ENCODE results near the gene DPF3.

DPF3 gene

GRCh38 chr14:72616811-72617210, 277.1 kb downstream of the DPF3 start:
- TF ChIP-seq USF1 (IDR thresholded peaks at IDR 0.05) (no peak), EGR1 (IDR thresholded peaks at IDR 0.05) (no peak), MAX (IDR thresholded peaks at IDR 0.05) (no peak), ZBTB7A (IDR thresholded peaks at IDR 0.05; ENCODE audit: low read depth) (no peak), NFIC (IDR thresholded peaks at IDR 0.05) (no peak), REST (IDR thresholded peaks at IDR 0.05; ENCODE audit: low read depth) (no peak), TAF1 (IDR thresholded peaks at IDR 0.05; ENCODE audit: low read depth) (no peak), YY1 (IDR thresholded peaks at IDR 0.05; ENCODE audit: low read depth) (no peak), EP300 (IDR thresholded peaks at IDR 0.05; ENCODE audit: borderline replicate concordance) (no peak), TEAD4 (IDR thresholded peaks at IDR 0.05) (no peak), CREB1 (IDR thresholded peaks at IDR 0.05; ENCODE audit: low read depth) (no peak), CEBPB (IDR thresholded peaks at IDR 0.05) (no peak)

GRCh38 chr14:72616294-72616693, 277.6 kb downstream of the DPF3 start:
- TF ChIP-seq RAD21 (IDR thresholded peaks at IDR 0.05; ENCODE audit: low read depth): no peak
- TF ChIP-seq FOXM1 (IDR thresholded peaks at IDR 0.05; ENCODE audit: borderline replicate concordance, low read depth): no peak
- no peak for TF ChIP-seq CREB1 (IDR thresholded peaks at IDR 0.05; ENCODE audit: low read depth)
- TF ChIP-seq EP300 (IDR thresholded peaks at IDR 0.05; ENCODE audit: borderline replicate concordance): no peak
- TF ChIP-seq ZBTB7A (IDR thresholded peaks at IDR 0.05; ENCODE audit: low read depth): no peak
- TF ChIP-seq MAX (IDR thresholded peaks at IDR 0.05): no peak
- TF ChIP-seq REST (IDR thresholded peaks at IDR 0.05; ENCODE audit: low read depth): no peak
- TF ChIP-seq TEAD4 (IDR thresholded peaks at IDR 0.05): no peak
- no peak for TF ChIP-seq EGR1 (IDR thresholded peaks at IDR 0.05)
- TF ChIP-seq NFIC (IDR thresholded peaks at IDR 0.05): no peak

- TF ChIP-seq CEBPB (IDR thresholded peaks at IDR 0.05) (no peak), EP300 (IDR thresholded peaks at IDR 0.05; ENCODE audit: borderline replicate concordance) (peak; percentile 76), NFIC (IDR thresholded peaks at IDR 0.05) (peak; percentile 48; the same call in 1 of the 2 replicates), RAD21 (IDR thresholded peaks at IDR 0.05; ENCODE audit: low read depth) (no peak; the same call in 1 of the 2 replicates), TEAD4 (IDR thresholded peaks at IDR 0.05) (peak; percentile 57), FOXM1 (IDR thresholded peaks at IDR 0.05; ENCODE audit: borderline replicate concordance, low read depth) (0 out of 2 replicates have a peak, but pooled peaks have one; percentile 47), EGR1 (IDR thresholded peaks at IDR 0.05) (peak; percentile 67; the same call in 1 of the 2 replicates), TCF12 (IDR thresholded peaks at IDR 0.05; ENCODE audit: low read depth) (peak; percentile 90), MAX (IDR thresholded peaks at IDR 0.05) (no peak; the same call in 1 of the 2 replicates)
Observed at GRCh38 chr14:72615451-72616121, 278.3 kb downstream of the DPF3 start.

GRCh38 chr14:72614891-72615415, 278.9 kb downstream of the DPF3 start:
- TF ChIP-seq YY1 (IDR thresholded peaks at IDR 0.05; ENCODE audit: low read depth) (no peak), EP300 (IDR thresholded peaks at IDR 0.05; ENCODE audit: borderline replicate concordance) (no peak), NFIC (IDR thresholded peaks at IDR 0.05) (no peak), CEBPB (IDR thresholded peaks at IDR 0.05) (no peak), MAX (IDR thresholded peaks at IDR 0.05) (no peak), TAF1 (IDR thresholded peaks at IDR 0.05; ENCODE audit: low read depth) (no peak), USF1 (IDR thresholded peaks at IDR 0.05) (no peak)

- no peak for TF ChIP-seq FOXM1 (IDR thresholded peaks at IDR 0.05; ENCODE audit: borderline replicate concordance, low read depth)
- no peak for TF ChIP-seq TEAD4 (IDR thresholded peaks at IDR 0.05)
- TF ChIP-seq YY1 (IDR thresholded peaks at IDR 0.05; ENCODE audit: low read depth): no peak
- no peak for TF ChIP-seq EP300 (IDR thresholded peaks at IDR 0.05; ENCODE audit: borderline replicate concordance)
- no peak for TF ChIP-seq MAX (IDR thresholded peaks at IDR 0.05)
- no peak for TF ChIP-seq ZBTB7A (IDR thresholded peaks at IDR 0.05; ENCODE audit: low read depth)
- TF ChIP-seq RAD21 (IDR thresholded peaks at IDR 0.05; ENCODE audit: low read depth): no peak
- TF ChIP-seq NFIC (IDR thresholded peaks at IDR 0.05): no peak
Observed at GRCh38 chr14:72614365-72614764, 279.5 kb downstream of the DPF3 start.
